GM12873 (cell line): ENCODE data around the gene RNF212.

Source experiments
- CTCF ChIP-seq: IDR thresholded peaks from 2 replicates; pipeline ENCODE4 v1.5.1; 2012; ENCODE audit warnings: low read depth, mild to moderate bottlenecking, moderate library complexity, low read length, control low read depth; ENCODE audit not compliant: insufficient read depth; ENCODE audit errors: missing control alignments

The RNF212 gene

GRCh38 chr4:1047106-1047975, 66.0 kb downstream of the RNF212 start:
- TF ChIP-seq CTCF, result no peak

- no peak for TF ChIP-seq CTCF
These were observed 67.7 kb downstream of the RNF212 start for GRCh38 chr4:1045595-1046201.

- TF ChIP-seq CTCF, result no peak
These were observed 68.2 kb downstream of the RNF212 start for GRCh38 chr4:1045193-1045594.

- no peak for TF ChIP-seq CTCF
These were observed 68.7 kb downstream of the RNF212 start for GRCh38 chr4:1044469-1045192.

GRCh38 chr4:1043651-1044468, 69.5 kb downstream of the RNF212 start:
- TF ChIP-seq CTCF, result no peak

GRCh38 chr4:1043162-1043561, 70.2 kb downstream of the RNF212 start:
- TF ChIP-seq CTCF, result no peak
